ENCODE data around the gene NNT. TPM values are rescaled to one million over a fixed set of nuclear protein-coding genes. Genes with fewer than 3 reads are reported as not detected.

Gene NNT
- total and polyA plus RNA-seq, 10 of the 15 experiments (the other 5 are each of a cell fraction or from before 2014, with no cell fraction given), result 20.8 to 73.1 (median 51.9) TPM

DNA sequence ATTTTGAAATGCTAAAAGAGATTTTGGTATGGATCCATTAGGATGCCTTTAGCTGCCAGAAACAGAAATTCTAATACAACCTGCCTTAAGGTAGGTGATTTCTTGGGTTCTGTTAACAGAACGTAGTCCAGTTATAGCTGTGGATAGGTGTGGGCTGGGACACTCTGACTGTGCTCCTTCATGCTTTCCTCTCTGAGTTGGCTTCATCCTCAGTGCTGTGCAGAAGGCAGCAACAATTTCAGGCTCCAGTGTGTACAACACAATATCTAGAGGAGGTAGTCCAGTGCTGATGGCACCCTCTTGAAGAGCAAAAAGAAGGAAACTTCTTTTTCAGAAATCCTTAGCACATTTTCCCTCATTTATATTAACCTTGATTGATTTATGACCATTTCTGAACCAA lies 34.4 kb downstream of the NNT start (continued):
- TF ChIP-seq, protein P1, sequence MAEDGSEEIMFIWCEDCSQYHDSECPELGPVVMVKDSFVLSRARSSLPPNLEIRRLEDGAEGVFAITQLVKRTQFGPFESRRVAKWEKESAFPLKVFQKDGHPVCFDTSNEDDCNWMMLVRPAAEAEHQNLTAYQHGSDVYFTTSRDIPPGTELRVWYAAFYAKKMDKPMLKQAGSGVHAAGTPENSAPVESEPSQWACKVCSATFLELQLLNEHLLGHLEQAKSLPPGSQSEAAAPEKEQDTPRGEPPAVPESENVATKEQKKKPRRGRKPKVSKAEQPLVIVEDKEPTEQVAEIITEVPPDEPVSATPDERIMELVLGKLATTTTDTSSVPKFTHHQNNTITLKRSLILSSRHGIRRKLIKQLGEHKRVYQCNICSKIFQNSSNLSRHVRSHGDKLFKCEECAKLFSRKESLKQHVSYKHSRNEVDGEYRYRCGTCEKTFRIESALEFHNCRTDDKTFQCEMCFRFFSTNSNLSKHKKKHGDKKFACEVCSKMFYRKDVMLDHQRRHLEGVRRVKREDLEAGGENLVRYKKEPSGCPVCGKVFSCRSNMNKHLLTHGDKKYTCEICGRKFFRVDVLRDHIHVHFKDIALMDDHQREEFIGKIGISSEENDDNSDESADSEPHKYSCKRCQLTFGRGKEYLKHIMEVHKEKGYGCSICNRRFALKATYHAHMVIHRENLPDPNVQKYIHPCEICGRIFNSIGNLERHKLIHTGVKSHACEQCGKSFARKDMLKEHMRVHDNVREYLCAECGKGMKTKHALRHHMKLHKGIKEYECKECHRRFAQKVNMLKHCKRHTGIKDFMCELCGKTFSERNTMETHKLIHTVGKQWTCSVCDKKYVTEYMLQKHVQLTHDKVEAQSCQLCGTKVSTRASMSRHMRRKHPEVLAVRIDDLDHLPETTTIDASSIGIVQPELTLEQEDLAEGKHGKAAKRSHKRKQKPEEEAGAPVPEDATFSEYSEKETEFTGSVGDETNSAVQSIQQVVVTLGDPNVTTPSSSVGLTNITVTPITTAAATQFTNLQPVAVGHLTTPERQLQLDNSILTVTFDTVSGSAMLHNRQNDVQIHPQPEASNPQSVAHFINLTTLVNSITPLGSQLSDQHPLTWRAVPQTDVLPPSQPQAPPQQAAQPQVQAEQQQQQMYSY (CRISPR knock-in tag; IDR thresholded peaks at IDR 0.05), result no peak
- TF ChIP-seq, protein P2, sequence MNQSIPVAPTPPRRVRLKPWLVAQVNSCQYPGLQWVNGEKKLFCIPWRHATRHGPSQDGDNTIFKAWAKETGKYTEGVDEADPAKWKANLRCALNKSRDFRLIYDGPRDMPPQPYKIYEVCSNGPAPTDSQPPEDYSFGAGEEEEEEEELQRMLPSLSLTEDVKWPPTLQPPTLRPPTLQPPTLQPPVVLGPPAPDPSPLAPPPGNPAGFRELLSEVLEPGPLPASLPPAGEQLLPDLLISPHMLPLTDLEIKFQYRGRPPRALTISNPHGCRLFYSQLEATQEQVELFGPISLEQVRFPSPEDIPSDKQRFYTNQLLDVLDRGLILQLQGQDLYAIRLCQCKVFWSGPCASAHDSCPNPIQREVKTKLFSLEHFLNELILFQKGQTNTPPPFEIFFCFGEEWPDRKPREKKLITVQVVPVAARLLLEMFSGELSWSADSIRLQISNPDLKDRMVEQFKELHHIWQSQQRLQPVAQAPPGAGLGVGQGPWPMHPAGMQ (IDR thresholded peaks at IDR 0.05; ENCODE audit: borderline replicate concordance), result no peak
- TF ChIP-seq CBFB (IDR thresholded peaks at IDR 0.05; ENCODE audit: low read depth), result no peak
- TF ChIP-seq NFYA (IDR thresholded peaks at IDR 0.05; ENCODE audit: borderline replicate concordance, low read depth, low read length), result no peak
- TF ChIP-seq ASH2L (IDR thresholded peaks at IDR 0.05; ENCODE audit: borderline replicate concordance, low read depth), result no peak
- no peak for TF ChIP-seq ATF7 (IDR thresholded peaks at IDR 0.05; ENCODE audit: low read depth)
- no peak for TF ChIP-seq CREB1 (IDR thresholded peaks at IDR 0.05; ENCODE audit: low read depth)
- TF ChIP-seq, protein P3, sequence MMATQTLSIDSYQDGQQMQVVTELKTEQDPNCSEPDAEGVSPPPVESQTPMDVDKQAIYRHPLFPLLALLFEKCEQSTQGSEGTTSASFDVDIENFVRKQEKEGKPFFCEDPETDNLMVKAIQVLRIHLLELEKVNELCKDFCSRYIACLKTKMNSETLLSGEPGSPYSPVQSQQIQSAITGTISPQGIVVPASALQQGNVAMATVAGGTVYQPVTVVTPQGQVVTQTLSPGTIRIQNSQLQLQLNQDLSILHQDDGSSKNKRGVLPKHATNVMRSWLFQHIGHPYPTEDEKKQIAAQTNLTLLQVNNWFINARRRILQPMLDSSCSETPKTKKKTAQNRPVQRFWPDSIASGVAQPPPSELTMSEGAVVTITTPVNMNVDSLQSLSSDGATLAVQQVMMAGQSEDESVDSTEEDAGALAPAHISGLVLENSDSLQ (IDR thresholded peaks at IDR 0.05), result no peak

All from GM12878 (cell line).